ENCODE measurements around the gene GABRD. TPM values are rescaled to one million over a fixed set of nuclear protein-coding genes. Genes with fewer than 3 reads are reported as not detected.

Gene GABRD
- total and polyA plus RNA-seq, 2 of the 13 experiments (the other 11 are each of a cell fraction or from before 2014, with no cell fraction given), result not detected

DNA sequence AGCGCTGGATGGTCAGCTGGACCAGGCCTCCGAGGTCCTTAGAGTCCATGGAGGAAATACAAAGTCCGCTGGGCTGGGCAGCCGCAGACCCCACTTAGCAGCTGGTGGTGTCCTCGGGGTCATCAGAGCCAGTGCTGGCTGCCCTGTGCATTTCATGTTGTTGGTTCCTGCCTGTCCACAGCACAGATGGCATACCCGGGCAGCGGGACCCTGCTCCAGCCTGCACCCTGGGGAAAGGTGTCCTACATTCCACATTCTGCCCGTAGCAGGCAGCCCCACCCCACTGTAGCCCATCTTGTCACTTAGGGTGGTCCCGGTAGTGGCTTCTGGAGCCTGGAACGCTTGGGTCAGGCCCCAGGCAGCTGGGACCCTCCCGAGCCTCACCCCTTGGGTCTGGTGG, 50.9 kb downstream of the GABRD start:
- CTCF ChIA-PET (ENCODE audit: low intra/inter-chr PET ratio, low total read pairs), result no interaction called here
- H3K9ac ChIP-seq (ENCODE audit: insufficient read depth, low read depth, low read length), result no peak overlapping the region
- no CpG with 5 or more reads among the region's 11 CpGs for WGBS (ENCODE audit: low lambda C conversion rate)
- no TSS peak for BruUV-seq (replicated peaks)
- H3K36me3 ChIP-seq (replicated peaks in 1 of 2; ENCODE audit: control insufficient read depth in 1 of 2, insufficient read depth in 2 of 2, low read length in 2 of 2), result peaks cover 2 to 5% of the 10 kb centered on the region in 2 experiments; a peak in 2 of 5 replicates
- no peak overlapping the region for H3K4me3 ChIP-seq (replicated peaks in 1 of 3; ENCODE audit: insufficient read depth in 1 of 3, low read depth in 2 of 3, low read length in 3 of 3)
- DNase-seq (ENCODE audit: low spot score), result no peak
- FAIRE-seq, result no peak
- H4K20me1 ChIP-seq (ENCODE audit: insufficient read depth, low read length), result no peaks in the 10 kb centered on the region
- peaks cover 6% of the 10 kb centered on the region for H3K79me2 ChIP-seq (ENCODE audit: insufficient read depth, low read length)
- no peak overlapping the region for H2AFZ ChIP-seq (ENCODE audit: low read length)
- ATAC-seq, result no peak
- no peak for TF ChIP-seq ZNF557 (CRISPR knock-in tag; IDR thresholded peaks at IDR 0.05)
- POLR2A ChIA-PET, result no interaction called here
- intact Hi-C loops (cut with micrococcal nuclease; ENCODE audit: unreplicated experiment), result no loop called here
- no peak overlapping the region for H3K27ac ChIP-seq (ENCODE audit: extremely low read length, insufficient read depth, low read length)
- H3K27me3 ChIP-seq (ENCODE audit: control insufficient read depth in 1 of 2, insufficient read depth in 2 of 2, low read length in 2 of 2), result no peaks in the 10 kb centered on the region
- in situ Hi-C loops (cut with HindIII; ENCODE audit: extremely low pct_ligation_motif_present, low pct_unique_long_range_greater_than_20kb), result no loop called here
- peaks cover 14% of the 10 kb centered on the region for H3K4me1 ChIP-seq (ENCODE audit: insufficient read depth, low read length)
- H3K9me3 ChIP-seq (ENCODE audit: low read length), result no peaks in the 10 kb centered on the region
- no peak overlapping the region for H3K4me2 ChIP-seq (ENCODE audit: low read depth, low read length)

DNA sequence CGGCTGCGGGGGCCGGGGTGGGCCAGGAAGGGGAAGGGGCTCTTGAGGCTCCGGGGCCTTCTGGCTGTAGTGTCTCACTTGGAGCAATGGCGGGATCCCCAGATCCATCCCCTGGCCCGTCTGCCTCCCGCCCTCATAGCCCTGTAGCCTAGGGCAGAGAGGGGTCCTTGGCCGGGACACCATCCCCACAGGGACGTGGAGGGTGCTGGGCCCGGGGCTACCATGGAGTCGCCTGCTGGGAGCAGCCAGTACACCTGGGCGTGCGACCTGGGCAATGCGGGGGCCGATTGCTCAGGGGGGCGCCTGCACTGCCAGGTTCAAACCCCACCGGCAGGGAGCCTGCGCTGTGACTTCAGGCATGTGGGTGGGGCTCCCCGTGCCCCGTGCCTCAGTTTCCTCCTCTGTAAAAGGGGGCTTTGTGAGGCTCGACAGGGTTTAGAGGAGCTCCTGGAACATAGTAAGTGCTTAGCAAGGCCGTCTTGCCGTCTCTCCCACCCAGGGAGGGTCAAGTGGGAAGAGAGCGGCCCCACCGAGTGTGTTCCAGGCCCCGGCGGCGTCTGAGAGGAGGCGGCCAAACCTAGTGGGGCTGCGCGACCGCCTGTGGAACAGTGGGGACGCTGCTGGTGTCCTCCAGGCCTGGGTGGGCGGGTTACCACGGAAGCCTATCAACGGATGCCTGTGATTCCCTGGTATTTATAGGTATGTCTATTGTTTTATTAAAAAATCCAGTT, 51.8 kb downstream of the GABRD start:
- Histone ChIP-seq H3K79me2 (ENCODE audit: insufficient read depth, low read length) (peaks cover 2% of the 10 kb centered on the region), H3K36me3 (replicated peaks in 1 of 2; ENCODE audit: control insufficient read depth in 1 of 2, insufficient read depth in 2 of 2, low read length in 2 of 2) (peaks cover 2 to 4% of the 10 kb centered on the region in 2 experiments; a peak in 2 of 5 replicates), H3K27ac (ENCODE audit: extremely low read length, insufficient read depth, low read length) (no peak overlapping the region), H4K20me1 (ENCODE audit: insufficient read depth, low read length) (no peaks in the 10 kb centered on the region), H2AFZ (ENCODE audit: low read length) (no peak overlapping the region), H3K4me2 (ENCODE audit: low read depth, low read length) (no peak overlapping the region), H3K4me3 (replicated peaks in 1 of 3; ENCODE audit: insufficient read depth in 1 of 3, low read depth in 2 of 3, low read length in 3 of 3) (no peak overlapping the region), H3K9ac (ENCODE audit: insufficient read depth, low read depth, low read length) (no peak overlapping the region), H3K4me1 (ENCODE audit: insufficient read depth, low read length) (peaks cover 14% of the 10 kb centered on the region), H3K9me3 (ENCODE audit: low read length) (no peaks in the 10 kb centered on the region), H3K27me3 (ENCODE audit: control insufficient read depth in 1 of 2, insufficient read depth in 2 of 2, low read length in 2 of 2) (no peaks in the 10 kb centered on the region)
- ATAC-seq (no peak), DNase-seq (ENCODE audit: low spot score) (no peak), FAIRE-seq (no peak)
- in situ Hi-C loops (cut with HindIII; ENCODE audit: extremely low pct_ligation_motif_present, low pct_unique_long_range_greater_than_20kb), result no loop called here
- 95% methylated on average over 20 of the region's 36 CpGs for WGBS (ENCODE audit: low lambda C conversion rate)
- TF ChIP-seq U2AF2 (IDR thresholded peaks at IDR 0.05; ENCODE audit: low read depth, low read length) (no peak), KMT2A (CRISPR knock-in tag; IDR thresholded peaks at IDR 0.05) (no peak), AHR (CRISPR knock-in tag; IDR thresholded peaks at IDR 0.05) (no peak), ZNF562 (CRISPR knock-in tag; IDR thresholded peaks at IDR 0.05; ENCODE audit: borderline replicate concordance) (no peak), HMG20A (CRISPR knock-in tag; IDR thresholded peaks at IDR 0.05; ENCODE audit: borderline replicate concordance) (no peak), MIER3 (CRISPR knock-in tag; IDR thresholded peaks at IDR 0.05; ENCODE audit: borderline replicate concordance) (no peak), ADNP (CRISPR knock-in tag; IDR thresholded peaks at IDR 0.05) (no peak)
- TF ChIP-seq, protein P1, sequence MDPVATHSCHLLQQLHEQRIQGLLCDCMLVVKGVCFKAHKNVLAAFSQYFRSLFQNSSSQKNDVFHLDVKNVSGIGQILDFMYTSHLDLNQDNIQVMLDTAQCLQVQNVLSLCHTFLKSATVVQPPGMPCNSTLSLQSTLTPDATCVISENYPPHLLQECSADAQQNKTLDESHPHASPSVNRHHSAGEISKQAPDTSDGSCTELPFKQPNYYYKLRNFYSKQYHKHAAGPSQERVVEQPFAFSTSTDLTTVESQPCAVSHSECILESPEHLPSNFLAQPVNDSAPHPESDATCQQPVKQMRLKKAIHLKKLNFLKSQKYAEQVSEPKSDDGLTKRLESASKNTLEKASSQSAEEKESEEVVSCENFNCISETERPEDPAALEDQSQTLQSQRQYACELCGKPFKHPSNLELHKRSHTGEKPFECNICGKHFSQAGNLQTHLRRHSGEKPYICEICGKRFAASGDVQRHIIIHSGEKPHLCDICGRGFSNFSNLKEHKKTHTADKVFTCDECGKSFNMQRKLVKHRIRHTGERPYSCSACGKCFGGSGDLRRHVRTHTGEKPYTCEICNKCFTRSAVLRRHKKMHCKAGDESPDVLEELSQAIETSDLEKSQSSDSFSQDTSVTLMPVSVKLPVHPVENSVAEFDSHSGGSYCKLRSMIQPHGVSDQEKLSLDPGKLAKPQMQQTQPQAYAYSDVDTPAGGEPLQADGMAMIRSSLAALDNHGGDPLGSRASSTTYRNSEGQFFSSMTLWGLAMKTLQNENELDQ (CRISPR knock-in tag; IDR thresholded peaks at IDR 0.05; ENCODE audit: borderline replicate concordance), result no peak
- TF ChIP-seq, protein P2, sequence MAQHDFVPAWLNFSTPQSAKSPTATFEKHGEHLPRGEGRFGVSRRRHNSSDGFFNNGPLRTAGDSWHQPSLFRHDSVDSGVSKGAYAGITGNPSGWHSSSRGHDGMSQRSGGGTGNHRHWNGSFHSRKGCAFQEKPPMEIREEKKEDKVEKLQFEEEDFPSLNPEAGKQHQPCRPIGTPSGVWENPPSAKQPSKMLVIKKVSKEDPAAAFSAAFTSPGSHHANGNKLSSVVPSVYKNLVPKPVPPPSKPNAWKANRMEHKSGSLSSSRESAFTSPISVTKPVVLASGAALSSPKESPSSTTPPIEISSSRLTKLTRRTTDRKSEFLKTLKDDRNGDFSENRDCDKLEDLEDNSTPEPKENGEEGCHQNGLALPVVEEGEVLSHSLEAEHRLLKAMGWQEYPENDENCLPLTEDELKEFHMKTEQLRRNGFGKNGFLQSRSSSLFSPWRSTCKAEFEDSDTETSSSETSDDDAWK (CRISPR knock-in tag; IDR thresholded peaks at IDR 0.05), result no peak
- TF ChIP-seq, protein P3, sequence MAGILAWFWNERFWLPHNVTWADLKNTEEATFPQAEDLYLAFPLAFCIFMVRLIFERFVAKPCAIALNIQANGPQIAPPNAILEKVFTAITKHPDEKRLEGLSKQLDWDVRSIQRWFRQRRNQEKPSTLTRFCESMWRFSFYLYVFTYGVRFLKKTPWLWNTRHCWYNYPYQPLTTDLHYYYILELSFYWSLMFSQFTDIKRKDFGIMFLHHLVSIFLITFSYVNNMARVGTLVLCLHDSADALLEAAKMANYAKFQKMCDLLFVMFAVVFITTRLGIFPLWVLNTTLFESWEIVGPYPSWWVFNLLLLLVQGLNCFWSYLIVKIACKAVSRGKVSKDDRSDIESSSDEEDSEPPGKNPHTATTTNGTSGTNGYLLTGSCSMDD (CRISPR knock-in tag; IDR thresholded peaks at IDR 0.05), result no peak
- TF ChIP-seq, protein P4, sequence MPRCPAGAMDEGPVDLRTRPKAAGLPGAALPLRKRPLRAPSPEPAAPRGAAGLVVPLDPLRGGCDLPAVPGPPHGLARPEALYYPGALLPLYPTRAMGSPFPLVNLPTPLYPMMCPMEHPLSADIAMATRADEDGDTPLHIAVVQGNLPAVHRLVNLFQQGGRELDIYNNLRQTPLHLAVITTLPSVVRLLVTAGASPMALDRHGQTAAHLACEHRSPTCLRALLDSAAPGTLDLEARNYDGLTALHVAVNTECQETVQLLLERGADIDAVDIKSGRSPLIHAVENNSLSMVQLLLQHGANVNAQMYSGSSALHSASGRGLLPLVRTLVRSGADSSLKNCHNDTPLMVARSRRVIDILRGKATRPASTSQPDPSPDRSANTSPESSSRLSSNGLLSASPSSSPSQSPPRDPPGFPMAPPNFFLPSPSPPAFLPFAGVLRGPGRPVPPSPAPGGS (CRISPR knock-in tag; IDR thresholded peaks at IDR 0.05), result no peak
- BruUV-seq (replicated peaks), result no TSS peak
- ChIA-PET POLR2A (no interaction called here), CTCF (ENCODE audit: low intra/inter-chr PET ratio, low total read pairs) (no interaction called here)
- intact Hi-C loops (cut with micrococcal nuclease; ENCODE audit: unreplicated experiment), result no loop called here

Measured in HepG2 (cell line).